Measurements from ENCODE around the gene PDGFRB. TPM values are rescaled to one million over a fixed set of nuclear protein-coding genes. Genes with fewer than 3 reads are reported as not detected.

The PDGFRB gene
- total RNA-seq, result 1.3 and 5.9 TPM in 2 replicates

DNA sequence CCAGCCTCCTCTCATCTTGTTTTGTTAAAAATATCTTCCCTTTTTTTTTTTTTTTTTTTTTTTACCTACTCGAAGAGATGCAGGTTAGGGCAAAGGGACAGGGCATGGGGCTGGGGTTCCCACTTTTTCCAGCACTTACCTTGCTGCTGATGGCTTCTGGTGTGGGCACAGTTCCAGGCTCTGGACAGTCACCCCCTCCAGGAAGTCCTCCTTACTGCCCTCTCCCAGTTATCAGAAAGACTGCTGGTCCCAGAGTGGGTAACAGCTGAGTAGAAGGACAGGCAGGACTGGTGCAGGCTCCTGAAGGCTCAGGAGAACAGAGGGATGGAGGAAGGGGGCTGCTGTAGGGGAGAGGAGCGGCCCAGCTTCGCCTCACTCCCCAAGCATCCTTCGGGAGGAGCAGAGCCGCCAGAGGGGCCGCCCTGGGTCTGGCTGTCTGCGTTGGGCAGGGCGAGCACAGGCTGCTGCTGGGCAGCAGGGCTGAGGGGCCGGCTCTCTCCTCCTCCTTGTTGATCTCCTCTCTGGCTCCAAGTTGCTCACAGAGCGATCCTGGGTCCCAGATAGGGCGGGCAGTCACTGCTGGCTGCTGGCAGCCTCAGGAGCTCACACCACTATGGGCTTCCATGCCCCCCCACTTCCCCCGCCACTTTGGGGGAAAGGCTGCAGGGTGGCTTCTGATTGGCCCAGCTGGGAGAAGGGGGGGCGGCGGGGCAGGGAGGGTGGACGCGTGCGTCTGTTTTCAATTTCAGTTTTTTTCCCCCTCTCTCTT lies at the start of gene PDGFRB:
TSS of gene PDGFRB (minus strand) at position 588 of the 769 bp plus-strand sequence. CDS start 18,798 bp downstream, outside the sequence.

DNA sequence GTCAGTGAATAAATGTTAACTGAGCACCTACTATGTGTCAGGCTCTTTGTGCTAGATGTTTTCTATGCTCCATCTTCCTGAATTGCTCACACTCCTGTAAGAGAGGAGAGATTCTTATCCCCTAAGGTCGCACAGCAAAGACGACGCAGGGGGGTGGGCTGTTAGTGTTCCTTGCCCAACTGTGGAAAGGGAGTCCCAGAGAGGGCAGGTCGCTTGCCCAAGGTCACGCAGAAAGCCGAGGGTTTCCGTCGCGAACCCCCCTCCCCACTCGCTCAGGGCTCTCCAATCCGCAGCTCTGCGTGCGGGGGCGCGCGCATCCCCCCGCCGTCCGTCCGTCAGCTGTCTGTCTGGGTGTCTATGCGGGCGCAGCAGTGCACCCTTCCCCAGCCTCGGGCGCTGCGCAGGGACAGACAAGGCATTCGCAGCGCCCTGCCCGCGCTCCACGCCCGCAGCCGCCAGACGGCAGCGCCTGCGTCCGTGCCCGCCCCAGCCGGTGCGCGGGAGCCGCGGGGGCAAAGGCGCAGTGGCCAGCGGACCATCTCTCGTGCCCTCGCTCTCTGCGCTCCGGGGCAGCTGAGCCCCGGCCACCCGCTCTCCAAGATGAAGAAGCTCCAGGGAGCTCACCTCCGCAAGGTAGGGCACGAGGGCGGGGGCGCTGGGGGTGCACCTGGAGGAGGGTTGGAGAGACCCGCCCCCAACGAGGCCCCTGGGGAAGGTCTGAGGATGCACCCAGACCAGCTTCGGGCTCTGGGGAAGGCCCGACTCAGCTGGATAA lies 34.3 kb upstream of the PDGFRB start, which contains the start of gene SLC6A7:
TSS of gene SLC6A7 (plus strand) at position 335 of the 775 bp plus-strand sequence. CDS start at position 601, 266 bp downstream.

GRCh38 chr5:150166650-150167511 lies 11.2 kb upstream of the PDGFRB start, which contains the start of gene CDX1:
CDX1 (plus strand) TSS chr5:150166778; CDS start chr5:150166877, 99 bp downstream.

GRCh38 chr5:150085950-150086715 lies 69.5 kb downstream of the PDGFRB start, which contains the start of gene CSF1R:
CSF1R (minus strand) TSS chr5:150086554; CDS start chr5:150086427, 127 bp downstream.

Small RNA genes lying within 50 kb of the gene (small RNA-seq; reads per million reads assigned to genes)
- gene RF00019, result not detected

Other genes starting within 250 kb of the PDGFRB start
- gene PDE6A, start 211.1 kb downstream of the PDGFRB start, total RNA-seq, result under 0.01 TPM in 1 of 2 replicates, not detected in the other
- 28.4 and 33.4 TPM in 2 replicates for gene SLC26A2, start 195.1 kb downstream of the PDGFRB start, total RNA-seq
- 4.2 and 5.5 TPM in 2 replicates for gene TIGD6, start 155.2 kb downstream of the PDGFRB start, total RNA-seq
- gene HMGXB3, start 155.1 kb downstream of the PDGFRB start, total RNA-seq, result 37.2 and 41.7 TPM in 2 replicates
- not detected in 2 replicates for gene CSF1R, start 69.3 kb downstream of the PDGFRB start, total RNA-seq
- gene CDX1, start 10.9 kb upstream of the PDGFRB start, total RNA-seq, result not detected in 2 replicates
- not detected in 2 replicates for gene SLC6A7, start 34.2 kb upstream of the PDGFRB start, total RNA-seq
- not detected in 2 replicates for gene CAMK2A, start 133.9 kb upstream of the PDGFRB start, total RNA-seq
- under 0.01 and 0.19 TPM in 2 replicates for gene ARSI, start 147.1 kb upstream of the PDGFRB start, total RNA-seq
- 24.8 and 28.1 TPM in 2 replicates for gene TCOF1, start 201.9 kb upstream of the PDGFRB start, total RNA-seq